ENCODE results near the gene ANKS1A.

ANKS1A gene

DNA sequence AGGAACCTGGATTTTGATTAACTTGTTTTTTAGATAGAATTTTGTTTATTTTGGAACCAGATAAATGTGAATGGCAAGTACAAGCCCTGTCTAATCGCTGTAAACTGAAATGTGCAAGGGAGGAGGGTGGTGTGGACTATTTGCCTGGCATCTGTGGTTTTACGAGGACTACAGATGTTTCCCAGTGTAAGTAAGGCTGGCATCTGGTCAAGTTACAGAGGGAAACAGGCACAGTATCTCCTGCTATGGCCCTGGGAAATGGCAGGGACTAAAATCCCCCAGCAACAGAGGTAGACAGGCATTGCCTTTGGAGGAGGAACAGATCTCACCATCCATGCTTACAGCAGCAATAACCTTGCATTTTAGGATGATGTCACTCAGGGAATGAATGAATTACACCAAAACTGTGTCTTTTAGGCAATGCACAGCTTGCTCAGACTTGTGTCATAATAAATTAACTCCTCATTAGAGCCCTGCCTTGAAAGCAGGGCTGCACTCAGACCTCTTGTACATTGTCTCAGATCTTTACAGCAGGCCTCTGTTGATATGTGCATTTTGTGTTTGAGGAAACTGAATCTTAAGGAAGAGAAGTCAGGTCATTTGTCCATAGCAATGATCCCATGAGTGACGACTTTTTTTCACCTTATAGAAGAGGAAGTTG is 155.8 kb downstream of the ANKS1A start:
- no peak for DNase-seq

DNA sequence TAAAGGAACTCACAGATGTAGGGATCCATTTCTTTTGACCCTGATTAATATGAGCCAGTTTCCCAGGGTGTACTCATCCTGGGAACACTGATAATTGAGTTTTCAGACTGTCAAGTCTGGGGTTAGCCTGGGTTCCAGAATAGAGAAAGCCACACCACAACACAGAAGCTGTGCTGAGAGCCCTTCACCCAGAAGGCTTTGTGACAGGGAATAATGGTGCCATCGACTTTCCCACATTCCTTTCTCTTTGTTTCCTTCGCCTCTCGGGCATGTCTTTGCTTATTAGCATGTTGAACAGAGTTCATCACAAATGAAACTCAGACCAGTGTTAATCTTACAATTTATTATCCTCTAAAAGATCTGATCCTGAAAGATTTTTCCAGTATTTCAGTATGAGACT is 157.0 kb downstream of the ANKS1A start:
- DNase-seq = no peak

DNA sequence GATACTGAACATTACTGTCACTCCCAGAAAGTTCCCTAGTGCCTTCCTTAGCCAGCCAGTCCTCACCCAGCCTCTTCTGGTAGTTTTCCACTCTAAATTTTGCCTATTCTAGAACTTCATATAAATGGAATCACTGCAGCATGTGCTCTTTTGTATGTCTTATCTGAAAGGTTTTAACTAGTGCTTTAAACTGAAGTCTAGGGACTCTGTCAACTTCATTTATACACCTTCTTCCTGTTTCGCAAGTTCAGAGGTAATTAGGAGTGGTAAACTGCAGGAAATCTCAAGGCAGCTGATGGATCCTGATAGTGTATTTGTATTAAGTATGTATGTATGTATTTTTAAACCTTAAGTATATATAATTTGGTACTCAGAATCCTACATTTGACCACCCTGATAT is 157.8 kb downstream of the ANKS1A start:
- DNase-seq = no peak

DNA sequence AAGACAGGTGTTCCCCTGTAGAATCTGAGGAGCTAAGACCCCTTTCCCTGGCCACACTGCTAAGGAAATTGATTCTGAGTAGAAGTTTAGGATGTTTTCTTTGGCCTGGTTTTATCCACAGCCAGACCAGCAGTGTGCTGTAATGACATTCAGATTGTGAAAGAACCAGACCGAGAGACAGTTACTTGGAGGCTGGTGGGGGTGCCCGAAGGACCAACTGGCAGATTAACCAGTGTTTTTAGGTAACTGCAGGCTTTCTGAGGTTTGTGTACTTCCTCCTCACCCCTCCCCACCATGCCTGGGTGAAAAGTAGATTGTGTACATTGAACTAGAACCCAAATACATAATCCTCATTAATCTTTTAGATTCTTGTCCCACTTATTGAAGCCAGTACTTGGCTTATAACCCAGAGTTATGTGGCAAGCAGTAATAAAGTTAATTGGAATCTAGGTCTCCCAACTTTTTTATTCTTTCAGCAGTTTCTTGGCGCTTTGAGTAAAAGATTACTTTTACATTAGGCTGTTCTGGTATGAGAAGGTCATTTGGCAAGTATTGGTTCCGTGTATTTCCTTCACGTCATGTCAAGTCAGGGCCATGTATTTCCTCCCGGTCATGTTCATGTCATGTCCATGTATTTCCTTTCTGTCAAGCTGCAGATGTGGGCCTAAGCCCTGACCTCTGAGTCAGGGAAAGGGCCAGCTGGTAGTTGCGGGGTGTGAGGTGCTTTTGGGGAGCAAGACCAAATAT is 158.4 kb downstream of the ANKS1A start:
- DNase-seq = no peak

DNA sequence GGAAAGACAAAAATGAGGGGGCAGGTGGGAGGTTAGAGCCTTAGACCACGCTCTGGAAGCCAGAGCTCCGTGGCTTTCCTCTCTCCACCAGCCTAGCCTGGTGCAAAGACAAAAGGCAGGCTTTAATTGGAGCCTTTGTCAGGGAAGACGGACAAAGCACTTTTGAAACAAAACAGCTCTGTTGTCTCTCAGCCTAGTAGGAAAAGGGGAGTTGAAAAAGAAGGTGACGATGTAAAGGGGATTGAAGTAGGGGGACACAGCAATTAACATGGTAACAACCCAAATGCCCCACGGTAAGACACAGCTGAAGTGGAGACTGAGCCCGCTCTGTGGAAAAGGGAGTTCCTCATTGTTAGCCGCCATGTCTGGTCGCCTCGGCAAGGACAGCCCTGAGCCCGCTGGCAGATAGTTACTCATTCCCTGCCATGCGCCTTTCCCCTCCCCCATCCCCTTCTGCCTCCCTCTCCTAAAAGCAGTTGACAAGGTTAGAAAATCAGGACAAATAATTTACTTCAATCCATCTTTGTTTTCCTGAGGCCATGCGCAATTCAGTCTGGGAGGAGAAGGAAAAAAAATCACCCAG is 159.1 kb downstream of the ANKS1A start:
- no peak for DNase-seq

DNA sequence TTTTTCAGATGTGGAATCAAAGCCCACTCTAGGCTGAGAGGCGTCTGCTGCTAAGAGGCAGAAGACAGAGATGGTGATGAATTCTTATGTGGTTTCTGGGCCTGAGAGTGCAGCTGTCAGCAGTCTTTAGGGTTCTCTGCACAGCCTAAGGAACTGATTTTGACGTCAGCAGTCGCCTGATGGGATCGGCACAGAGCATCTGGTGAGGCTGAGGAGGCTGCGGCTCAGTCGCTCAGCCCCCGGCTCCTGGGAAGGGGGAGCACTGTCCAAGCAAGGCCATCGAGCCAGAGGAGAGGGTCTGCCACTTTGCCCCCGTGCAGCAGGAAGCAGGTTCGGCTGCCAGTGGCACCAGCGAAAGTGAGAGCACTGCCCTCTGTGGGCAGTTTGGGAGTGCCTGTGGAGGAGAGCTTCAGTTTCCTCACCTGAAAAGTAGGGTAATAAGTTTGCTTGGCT is 159.6 kb downstream of the ANKS1A start:
- DNase-seq = no peak

DNA sequence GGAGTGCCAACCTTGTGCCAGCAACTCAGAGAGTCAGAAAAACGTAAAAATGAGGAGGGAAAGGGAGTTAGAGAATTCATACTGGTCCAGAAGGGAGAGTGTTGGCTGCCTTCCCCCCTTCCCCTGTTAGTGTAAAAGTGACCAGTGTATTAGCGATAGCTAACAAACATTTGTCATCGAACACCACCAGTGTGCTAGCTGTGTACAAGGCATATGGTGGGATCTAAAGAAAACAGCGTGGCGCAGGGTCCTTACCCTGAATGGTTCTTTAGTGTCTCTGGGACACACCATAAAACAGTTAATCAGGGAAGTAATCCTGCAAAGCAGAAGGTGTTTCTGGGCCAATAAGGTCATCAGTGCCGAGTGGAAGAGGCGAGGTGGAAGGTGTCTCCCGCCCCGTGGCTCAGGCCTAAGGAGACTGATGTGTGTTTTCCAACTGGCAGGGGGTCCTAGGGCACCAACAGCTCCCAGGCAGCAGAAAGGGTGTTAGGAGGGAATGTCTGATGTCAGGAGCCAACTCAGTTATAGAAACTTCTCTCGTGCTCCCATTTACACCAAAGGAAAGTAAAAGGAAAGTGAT is 160.2 kb downstream of the ANKS1A start:
- no peak for DNase-seq

DNA sequence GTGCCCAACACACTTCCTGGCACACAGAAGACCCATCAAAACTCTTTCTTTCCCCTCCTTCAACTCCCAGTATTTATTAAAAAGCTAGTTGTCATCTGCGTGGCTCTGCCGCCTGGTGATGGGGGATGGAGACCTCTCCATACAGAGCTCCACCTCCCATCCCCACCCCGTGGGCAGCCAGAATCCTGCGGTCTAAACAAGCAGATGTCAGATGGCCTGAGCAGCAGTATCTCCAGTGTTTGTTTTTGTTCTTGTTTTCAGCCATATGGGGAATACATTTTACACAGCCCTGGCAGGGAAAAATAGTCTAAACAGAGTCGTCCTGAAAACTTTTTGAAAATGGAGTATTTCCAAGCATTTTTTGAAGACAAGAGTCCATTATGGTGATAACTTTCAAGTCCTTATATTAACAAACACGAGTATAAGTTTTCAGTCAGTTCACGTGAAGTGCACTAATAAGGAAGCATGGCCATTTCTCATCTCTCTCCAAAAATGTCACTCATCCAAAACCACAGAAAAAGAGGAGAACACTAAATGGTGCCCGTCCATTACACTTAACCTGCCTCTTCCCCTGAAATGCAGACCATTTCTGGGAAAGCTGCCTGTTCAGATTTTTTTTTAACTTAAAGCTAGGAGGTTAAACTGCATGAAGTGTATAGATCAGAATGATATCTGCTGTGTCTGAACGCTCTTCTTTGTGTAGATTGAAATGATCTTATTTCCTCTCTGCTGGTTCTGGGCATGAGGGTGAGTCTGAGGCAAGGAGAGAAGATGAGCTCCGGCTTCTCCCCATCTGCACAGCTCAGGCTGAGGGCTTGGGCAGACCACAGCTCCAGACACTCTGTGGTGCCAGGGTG is 161.1 kb downstream of the ANKS1A start:
- DNase-seq = no peak

DNA sequence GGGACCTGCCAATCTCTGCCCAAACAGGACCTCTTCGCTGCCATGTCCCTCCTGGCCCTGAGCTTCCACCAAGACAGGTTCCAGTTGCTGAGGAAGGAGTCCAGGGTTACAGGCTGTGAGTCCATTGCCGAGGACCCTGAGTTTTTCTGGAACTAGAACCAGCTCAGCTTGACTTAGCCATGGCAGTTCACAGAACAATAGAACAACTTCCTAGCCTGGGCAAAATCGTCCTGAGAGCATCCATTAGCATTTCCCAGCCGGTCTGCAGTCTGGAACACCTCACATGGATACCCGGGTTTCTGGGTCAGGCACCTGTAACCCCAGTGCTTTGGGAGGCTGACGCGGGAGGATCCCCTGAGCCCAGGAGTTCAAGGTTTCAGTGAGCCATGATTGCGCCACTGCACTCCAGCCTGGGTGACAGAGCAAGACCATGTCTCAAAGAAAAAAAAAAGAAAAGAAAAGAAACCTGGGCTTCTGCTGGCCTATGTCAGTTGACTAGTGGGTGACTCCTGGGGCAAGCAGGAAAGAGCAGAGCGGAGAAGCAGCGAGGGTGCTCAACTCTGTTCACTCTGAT is 161.8 kb downstream of the ANKS1A start:
- DNase-seq = no peak

DNA sequence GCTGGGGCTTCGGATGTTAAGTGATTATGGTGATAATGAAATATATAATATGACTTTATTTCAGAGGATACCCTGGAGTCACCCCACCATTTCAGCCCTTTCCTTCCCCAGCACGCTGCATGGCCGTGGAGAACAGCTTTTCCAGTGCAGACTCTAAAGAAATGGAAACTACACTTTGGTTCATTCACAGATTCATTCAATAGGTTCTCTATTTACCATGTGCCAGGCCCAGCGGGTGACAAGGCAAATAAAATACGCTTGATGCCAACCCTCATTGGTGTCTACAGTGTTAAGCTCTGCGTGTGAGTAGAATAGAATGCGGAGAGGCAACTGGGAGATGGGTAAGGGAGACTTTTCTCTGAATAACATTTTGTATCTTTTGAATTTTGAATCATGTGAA is 162.3 kb downstream of the ANKS1A start:
- DNase-seq = no peak

DNA sequence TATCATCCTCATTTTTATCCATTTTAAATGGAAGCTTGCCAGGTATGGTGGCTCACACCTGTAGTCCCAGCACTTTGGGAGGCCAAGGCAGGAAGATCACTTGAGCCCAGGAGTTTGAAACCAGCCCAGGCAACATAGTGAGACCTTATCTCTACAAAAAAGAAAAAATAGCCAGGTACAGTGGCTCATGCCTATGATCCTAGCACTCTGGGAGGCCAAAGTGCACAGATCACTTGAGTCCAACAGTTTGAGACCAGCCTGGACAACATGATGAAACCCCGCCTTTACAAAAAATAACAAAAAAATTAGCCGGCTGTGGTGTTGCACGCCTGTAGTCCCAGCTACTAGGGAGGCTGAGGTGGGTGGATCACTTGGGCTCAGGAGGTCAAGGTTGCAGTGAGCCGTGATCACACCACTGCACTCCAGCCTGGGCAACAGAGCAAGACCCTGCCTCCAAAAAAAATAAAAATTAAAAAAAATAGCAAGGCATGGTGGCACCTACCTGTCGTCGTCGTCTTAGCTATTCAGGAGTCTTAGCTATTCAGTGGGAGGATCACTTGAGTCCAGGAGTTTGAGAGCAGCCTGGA is 163.0 kb downstream of the ANKS1A start:
- no peak for DNase-seq

DNA sequence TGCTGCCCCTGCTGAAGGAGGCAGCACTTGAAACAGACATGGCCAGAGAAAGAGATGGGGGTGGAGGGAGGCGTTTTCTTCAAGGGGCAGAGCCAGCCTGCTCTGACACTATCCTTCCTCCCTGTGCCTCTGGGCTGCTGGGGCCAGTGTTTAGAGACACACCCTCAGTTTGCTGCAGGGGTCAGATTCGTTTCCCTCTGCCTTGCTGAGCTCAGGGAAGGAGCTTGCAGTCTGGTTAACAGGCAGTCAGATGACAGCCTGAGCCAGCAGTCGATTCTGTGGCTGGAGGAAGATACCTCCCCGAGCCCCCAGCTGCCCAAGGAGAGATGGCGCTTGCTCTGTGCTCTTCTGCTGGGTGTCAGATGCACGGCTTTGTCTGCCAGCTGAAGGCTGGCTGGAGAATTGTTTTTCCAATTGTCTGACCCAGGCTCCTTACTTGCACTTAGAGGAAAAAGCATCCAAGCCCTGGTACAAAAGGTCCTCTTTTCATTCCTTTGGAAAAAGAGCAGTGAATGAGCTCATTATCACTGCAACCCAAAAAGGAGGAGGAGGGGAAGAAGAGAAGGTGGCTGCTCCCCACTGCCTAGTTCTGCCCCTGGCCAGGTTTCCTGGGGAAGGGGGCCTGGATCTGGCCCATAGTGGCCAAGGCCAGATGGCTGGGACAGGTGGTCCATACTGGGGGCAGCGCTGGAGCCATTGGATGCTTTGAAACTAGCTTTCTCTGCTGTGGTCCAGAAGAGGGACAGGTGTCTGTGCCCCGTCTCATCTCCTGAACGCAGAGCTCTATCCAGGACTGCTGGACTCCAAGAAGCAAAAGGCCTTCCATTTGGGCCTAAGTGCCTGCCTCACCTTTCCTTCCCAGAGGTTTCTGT is 163.9 kb downstream of the ANKS1A start:
- no peak for DNase-seq

DNA sequence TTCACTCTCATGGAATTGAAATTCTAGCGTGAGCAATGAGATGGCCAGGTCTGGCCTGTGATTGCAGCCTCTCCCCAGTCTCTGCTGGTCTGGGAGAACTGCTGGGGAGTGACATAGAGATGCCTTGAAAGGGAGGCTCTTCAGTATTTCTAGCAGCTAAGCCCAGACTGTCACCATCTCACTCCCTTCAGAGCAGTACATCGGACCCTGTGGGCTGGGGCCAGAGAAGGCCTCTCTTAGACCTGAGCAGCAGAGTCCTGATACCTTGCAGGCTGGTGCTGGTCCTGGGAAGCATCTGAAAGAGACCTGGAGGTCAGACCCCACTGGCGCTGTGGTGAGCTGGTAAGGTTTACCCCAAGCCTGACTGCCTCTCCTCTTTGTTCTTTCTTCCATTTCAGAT is 164.6 kb downstream of the ANKS1A start:
- DNase-seq = no peak

DNA sequence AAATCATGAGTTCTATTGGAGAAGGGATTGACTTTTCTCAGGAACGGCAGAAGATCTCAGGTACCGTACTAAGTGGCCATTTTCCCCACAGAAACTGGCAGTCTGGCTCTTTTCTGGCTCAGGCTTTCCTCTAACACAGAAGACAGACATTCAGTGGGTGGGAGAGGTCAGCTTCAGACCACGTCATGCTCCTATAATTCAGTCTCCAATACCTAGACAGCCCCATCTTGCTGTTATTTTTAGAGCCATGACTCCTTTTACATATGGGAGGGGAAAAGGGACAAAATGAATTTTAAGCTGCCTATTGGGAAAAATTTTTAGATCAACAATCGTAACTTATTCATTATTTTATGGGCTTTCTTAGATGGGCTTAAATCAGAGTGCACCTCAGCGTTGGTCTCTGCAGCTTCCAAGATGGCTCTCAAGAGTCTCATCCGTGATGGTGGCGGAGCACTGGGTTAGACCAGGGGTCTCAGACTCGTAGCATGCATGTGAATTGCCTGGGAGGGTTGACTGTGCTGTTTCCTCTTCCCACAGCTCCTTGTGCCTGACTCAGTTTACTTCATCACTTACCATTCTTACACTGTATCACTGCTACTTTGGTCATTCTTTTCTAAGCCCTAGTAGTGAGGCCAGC is 165.2 kb downstream of the ANKS1A start:
- no peak for DNase-seq

DNA sequence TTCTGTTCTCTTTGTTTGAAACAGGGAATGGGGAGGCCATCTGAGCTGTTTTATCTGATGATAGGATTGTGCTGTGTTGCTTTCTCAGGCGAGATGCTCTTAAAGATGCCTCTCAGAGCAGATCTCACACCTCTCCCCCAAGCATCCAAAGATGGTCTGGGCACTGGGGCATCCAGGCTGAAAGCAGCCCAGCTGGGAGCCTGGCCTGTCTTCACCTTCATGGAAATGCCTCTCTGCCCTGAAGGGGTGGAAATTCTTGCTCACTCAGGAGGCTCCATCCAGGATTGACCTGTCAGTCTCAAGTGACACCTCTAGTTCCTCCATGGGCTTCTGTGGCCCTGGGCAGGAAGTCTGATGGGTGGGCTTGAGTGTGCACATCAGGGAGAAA is 165.7 kb downstream of the ANKS1A start:
- no peak for DNase-seq

DNA sequence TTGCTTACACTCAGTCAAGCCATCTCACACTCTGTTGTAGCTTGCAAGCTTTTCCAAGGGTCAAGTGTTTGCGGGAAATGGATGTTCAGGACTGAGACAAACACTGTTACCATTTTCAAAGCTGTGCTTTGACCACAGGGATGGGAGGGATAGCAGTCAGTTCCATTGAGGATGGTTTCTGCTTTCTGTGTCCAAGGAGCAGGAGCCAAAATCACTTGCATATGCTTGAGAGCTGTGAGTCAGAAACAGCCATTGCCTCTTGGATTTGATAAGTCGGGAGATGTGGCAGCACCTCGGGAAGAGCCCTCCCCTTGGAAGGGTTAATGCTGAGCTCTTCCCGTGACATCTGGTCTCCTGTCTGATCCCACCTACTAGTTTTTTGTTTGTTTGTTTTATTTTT is 166.8 kb downstream of the ANKS1A start:
- DNase-seq = no peak

DNA sequence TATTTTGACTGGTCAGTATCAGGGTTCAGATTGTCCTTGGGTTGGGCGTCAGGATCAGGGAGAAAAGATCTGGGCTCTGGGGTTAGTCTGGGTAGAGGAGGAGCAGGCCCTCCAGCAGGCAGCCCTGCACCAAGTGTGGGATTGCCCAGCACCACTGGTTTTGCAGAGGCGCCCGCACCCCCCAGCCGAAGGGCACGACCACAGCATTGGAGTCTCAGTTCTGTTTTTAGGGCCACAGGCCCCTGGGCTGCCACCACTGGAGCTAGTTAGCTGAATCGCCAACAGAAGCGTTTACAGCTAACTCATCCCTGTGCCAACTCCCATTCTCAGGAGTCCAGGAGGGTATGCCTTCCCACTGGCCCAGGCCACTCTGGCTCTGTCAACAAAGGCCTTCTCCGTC is 167.9 kb downstream of the ANKS1A start:
- DNase-seq = no peak

DNA sequence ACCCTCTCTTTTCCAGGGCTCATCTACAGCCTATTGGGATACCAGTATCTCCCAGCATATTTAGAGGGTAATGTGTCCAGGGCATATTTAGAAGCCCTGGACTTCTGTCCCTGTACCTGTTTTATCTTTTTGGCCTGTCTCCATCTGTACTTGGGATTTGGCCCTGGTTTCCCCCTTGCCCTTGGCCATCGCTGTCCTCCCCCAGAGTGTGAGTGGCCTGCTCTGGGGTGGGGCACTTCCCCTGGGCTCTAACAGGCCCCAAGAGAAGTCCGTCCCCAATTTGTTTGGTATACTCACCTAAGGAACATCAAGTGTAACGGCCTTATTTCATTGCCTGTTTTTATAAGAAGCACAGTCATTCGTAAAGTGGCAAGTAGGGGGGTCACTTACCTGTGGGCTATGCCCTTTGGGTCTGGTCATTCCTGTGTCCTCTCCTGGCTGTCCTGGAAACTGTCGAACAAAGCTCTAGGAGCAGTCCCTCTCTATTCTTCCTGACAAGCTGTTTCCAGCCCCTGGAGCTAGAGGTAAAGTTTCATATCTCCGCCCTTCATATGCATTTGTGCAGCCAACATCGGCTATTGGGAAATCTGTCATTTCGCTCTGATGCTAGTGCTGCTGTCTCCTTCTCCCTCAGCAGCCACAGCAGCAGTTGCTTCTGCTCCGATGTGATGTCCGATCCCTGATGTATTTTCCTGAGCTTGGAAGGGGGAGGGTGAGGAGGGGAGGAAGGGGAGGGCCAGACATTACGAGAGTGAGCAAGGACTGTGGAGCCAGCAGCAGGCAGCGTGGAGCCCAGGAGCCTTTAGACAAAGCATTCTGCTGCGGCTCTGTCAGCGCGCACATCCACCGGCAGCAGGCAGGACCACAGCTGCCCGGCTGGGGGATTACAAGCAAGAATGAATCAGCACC is 168.6 kb downstream of the ANKS1A start:
- no peak for DNase-seq

DNA sequence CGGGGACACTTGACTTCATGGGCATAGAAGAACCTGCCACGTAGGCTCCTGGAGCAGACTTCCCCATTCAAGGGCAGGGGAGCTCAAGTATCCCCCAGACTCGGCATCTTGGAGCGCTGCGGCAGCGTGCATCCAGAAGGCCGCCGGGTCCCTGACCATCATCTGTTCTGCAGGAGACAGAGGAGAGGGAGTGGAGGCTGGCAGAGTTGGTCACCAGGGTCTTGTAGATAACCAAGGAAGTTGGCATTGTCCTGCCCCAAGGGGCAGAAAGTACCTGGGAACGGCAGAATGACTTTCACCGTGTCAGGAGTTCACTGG is 169.3 kb downstream of the ANKS1A start:
- DNase-seq = no peak

Measured in NCI-H526 (cell line).